NCI-H187 treated with DMSO at 0.1 percent for 48 hours (cell line): ENCODE data around the gene GUSB.
"Not testable (repeated sequence)": the region's sequence is repeated elsewhere in the genome, so short reads cannot be mapped to it uniquely, and the experiment has no call there.

Experiments
- DNase-seq: peaks from one replicate; lab custom pipeline; 2025; lab: John Stamatoyannopoulos, UW

The GUSB gene

GRCh38 chr7:65981965-65982792 is at the start of gene GUSB:
TSS of gene GUSB (minus strand) at chr7:65982213. CDS start at chr7:65982183, 30 bp downstream.
- DNase-seq: peak; percentile 57

GRCh38 chr7:66028342-66028741 is 46.3 kb upstream of the GUSB start:
- DNase-seq: not testable (repeated sequence)

GRCh38 chr7:66016131-66016461 is 34.1 kb upstream of the GUSB start:
- DNase-seq: no peak

- DNase-seq: no peak
Observed at GRCh38 chr7:66015440-66016130, 33.6 kb upstream of the GUSB start.

- no peak for DNase-seq
Observed at GRCh38 chr7:66013938-66014337, 31.9 kb upstream of the GUSB start.

GRCh38 chr7:66007232-66007631 is 25.2 kb upstream of the GUSB start:
- no peak for DNase-seq

- DNase-seq: not testable (repeated sequence)
Observed at GRCh38 chr7:66005115-66005671, 23.2 kb upstream of the GUSB start.

- not testable (repeated sequence) for DNase-seq
Observed at GRCh38 chr7:66000823-66001417, 18.9 kb upstream of the GUSB start.

GRCh38 chr7:65994984-65995383 is 13.0 kb upstream of the GUSB start:
- not testable (repeated sequence) for DNase-seq

- DNase-seq: no peak
Observed at GRCh38 chr7:65992526-65992925, 10.5 kb upstream of the GUSB start.

- not testable (repeated sequence) for DNase-seq
Observed at GRCh38 chr7:65991829-65992228, 9.8 kb upstream of the GUSB start.

GRCh38 chr7:65989694-65990080 is 7.7 kb upstream of the GUSB start:
- DNase-seq: no peak

GRCh38 chr7:65988503-65988902 is 6.5 kb upstream of the GUSB start:
- not testable (repeated sequence) for DNase-seq

- no peak for DNase-seq
Observed at GRCh38 chr7:65988084-65988483, 6.1 kb upstream of the GUSB start.

- no peak for DNase-seq
Observed at GRCh38 chr7:65983965-65984658, 2.1 kb upstream of the GUSB start.

- no peak for DNase-seq
Observed at GRCh38 chr7:65980478-65981250, 1.3 kb downstream of the GUSB start.

- no peak for DNase-seq
Observed at GRCh38 chr7:65979583-65980477, 2.2 kb downstream of the GUSB start.

- no peak for DNase-seq
Observed at GRCh38 chr7:65978891-65979582, 3.0 kb downstream of the GUSB start.

GRCh38 chr7:65976659-65977196 is 5.3 kb downstream of the GUSB start:
- no peak for DNase-seq
